Motor neuron (in vitro differentiated cells): Measurements from ENCODE around the gene TASP1. TPM values are rescaled to one million over a fixed set of nuclear protein-coding genes. Genes with fewer than 3 reads are reported as not detected.
A peak's percentile ranks its signal among the peaks of the same experiment; 100 is the strongest.
"Not testable (repeated sequence)": the region's sequence is repeated elsewhere in the genome, so short reads cannot be mapped to it uniquely, and the experiment has no call there.

Experiments used
- ATAC-seq, 8 experiments: fragments of 200-7000 bp; cut with Tn5 transposase; replicated peaks in 6 of 8; 2 replicates each; pipeline ENCODE4 v1.8.0; 2021; ENCODE audit warnings: mild to moderate bottlenecking in 8 of 8, moderate library complexity in 8 of 8
- H3K27ac ChIP-seq, 2 donors: fragments of 250-450 bp; sonication (Bioruptor Pico); 2 replicates each; pipeline ENCODE4 v1.9.0; 2021; ENCODE audit warnings: antibody characterized with exemption in 2 of 2, mild to moderate bottlenecking in 2 of 2, moderate library complexity in 1 of 2
- H3K4me1 ChIP-seq, 2 donors: fragments of 250-450 bp; sonication (Bioruptor Pico); replicated peaks in 1 of 2; 2 replicates each; pipeline ENCODE4 v1.6.1; 2021; ENCODE audit warnings: antibody characterized with exemption in 2 of 2, mild to moderate bottlenecking in 2 of 2, moderate library complexity in 1 of 2
- H3K4me3 ChIP-seq, 5 donors: fragments of 250-450 bp; sonication (Bioruptor Pico); 2 replicates each; pipeline ENCODE4 v1.9.0; 2021; ENCODE audit warnings: antibody characterized with exemption in 5 of 5, mild to moderate bottlenecking in 5 of 5, moderate library complexity in 4 of 5
- WGBS, 10 experiments: fragments of 450-650 bp; shearing (Covaris generic); methylation state at CpG; one replicate each; pipeline ENCODE4 v1.0.0; 2022; 5-methylcytosine and 5-hydroxymethylcytosine counted together
- in situ Hi-C, 9 experiments: fragments of 400-800 bp; cut with MboI; loops; one replicate each; pipeline ENCODE4 v1.15.0; 2021; ENCODE audit warnings: low sequenced_read_pairs in 9 of 9, low pct_unique_long_range_greater_than_20kb in 2 of 9; ENCODE audit not compliant: unreplicated experiment in 9 of 9
- total RNA-seq, 8 experiments: library from RNA; unstranded; fragments of 300-600 nt; gene quantifications; 2 replicates each; pipeline versions ENCODE4 v1.2.3 to v1.2.4, GENCODE V29; 2022

TASP1 gene
- total RNA-seq, 8 experiments from 2014 or later, result 8.7 to 17.4 (median 13.8) TPM

- Histone ChIP-seq H3K27ac (no peak overlapping the region), H3K4me3 (no peak overlapping the region), H3K4me1 (peaks cover 7 to 17% of the 10 kb centered on the region in 2 donors)
- in situ Hi-C loops, result no loop called here
- no peak for ATAC-seq
Observed at GRCh38 chr20:13494019-13494418, 144.7 kb downstream of the TASP1 start.

GRCh38 chr20:13493143-13493542 is 145.6 kb downstream of the TASP1 start:
- H3K27ac ChIP-seq, result no peak overlapping the region
- peaks cover 7 to 17% of the 10 kb centered on the region in 2 donors for H3K4me1 ChIP-seq
- ATAC-seq, result no peak
- 0 to 100% (median 63%) methylated on average over 1 to 2 of the region's 2 CpGs; no CpG with 5 or more reads in 1 of the 10 experiments for WGBS, 10 experiments
- H3K4me3 ChIP-seq, result no peak overlapping the region
- in situ Hi-C loops, result no loop called here

- ATAC-seq, result peak; percentile 52 to 99 (median 84)
- H3K4me1 ChIP-seq, result peaks cover 7 to 17% of the 10 kb centered on the region in 2 donors
- 4 to 70% (median 29%) methylated on average over 1 to 3 of the region's 3 CpGs; no CpG with 5 or more reads in 2 of the 10 experiments for WGBS, 10 experiments
- H3K27ac ChIP-seq, result peak overlapping the region in 1 of 2 donors; percentile 81
- H3K4me3 ChIP-seq, result no peak overlapping the region
- in situ Hi-C loops, result no loop called here
Observed at GRCh38 chr20:13492001-13492481, 146.7 kb downstream of the TASP1 start.

GRCh38 chr20:13487202-13487601 is 151.5 kb downstream of the TASP1 start:
- in situ Hi-C loops, result no loop called here
- ATAC-seq, result no peak
- H3K27ac ChIP-seq, result no peak overlapping the region
- H3K4me3 ChIP-seq, result no peak overlapping the region
- 80 to 100% (median 100%) methylated on average over 1 to 3 of the region's 3 CpGs; no CpG with 5 or more reads in 5 of the 10 experiments for WGBS, 10 experiments
- peaks cover 7 to 12% of the 10 kb centered on the region in 2 donors for H3K4me1 ChIP-seq

- in situ Hi-C loops, result no loop called here
- WGBS, 10 experiments, result 48 to 100% (median 90%) methylated on average over 3 to 5 of the region's 5 CpGs; no CpG with 5 or more reads in 1 of the 10 experiments
Observed at GRCh38 chr20:13486694-13487093, 152.0 kb downstream of the TASP1 start.

GRCh38 chr20:13485576-13485975 is 153.2 kb downstream of the TASP1 start:
- in situ Hi-C loops, result no loop called here
- H3K4me1 ChIP-seq, result no peaks in the 10 kb centered on the region
- ATAC-seq, result no peak
- WGBS, 10 experiments, result 80 to 100% (median 92%) methylated on average over 1 to 3 of the region's 3 CpGs
- H3K27ac ChIP-seq, result no peak overlapping the region
- no peak overlapping the region for H3K4me3 ChIP-seq

More at GRCh38 chr20:13486694-13487093, 152.0 kb downstream of the TASP1 start:
- no peak overlapping the region for H3K27ac ChIP-seq
- H3K4me3 ChIP-seq, result no peak overlapping the region
- ATAC-seq, result no peak
- peaks cover 7 to 9% of the 10 kb centered on the region in 2 donors for H3K4me1 ChIP-seq

- in situ Hi-C loops, H3K4me3 ChIP-seq, H3K27ac ChIP-seq, H3K4me1 ChIP-seq, ATAC-seq: not testable (repeated sequence)
- WGBS, 10 experiments, result 0 to 92% (median 87%) methylated on average over 1 of the region's 1 CpG; no CpG with 5 or more reads in 6 of the 10 experiments
Observed at GRCh38 chr20:13485019-13485418, 153.7 kb downstream of the TASP1 start.

- H3K4me3 ChIP-seq, ATAC-seq, H3K27ac ChIP-seq, H3K4me1 ChIP-seq, in situ Hi-C loops: not testable (repeated sequence)
- 80 to 100% (median 100%) methylated on average over 1 of the region's 1 CpG; no CpG with 5 or more reads in 3 of the 10 experiments for WGBS, 10 experiments
Observed at GRCh38 chr20:13483472-13483871, 155.3 kb downstream of the TASP1 start.

- H3K4me3 ChIP-seq, result no peak overlapping the region
- WGBS, 10 experiments, result 33 to 100% (median 88%) methylated on average over 1 to 2 of the region's 2 CpGs; no CpG with 5 or more reads in 2 of the 10 experiments
- in situ Hi-C loops, result no loop called here
- no peaks in the 10 kb centered on the region for H3K4me1 ChIP-seq
- no peak for ATAC-seq
- H3K27ac ChIP-seq, result no peak overlapping the region
Observed at GRCh38 chr20:13478366-13478765, 160.4 kb downstream of the TASP1 start.

GRCh38 chr20:13474467-13474866 is 164.3 kb downstream of the TASP1 start:
- H3K4me1 ChIP-seq, result no peaks in the 10 kb centered on the region
- in situ Hi-C loops, result no loop called here
- no peak overlapping the region for H3K27ac ChIP-seq
- 0 to 100% (median 11%) methylated on average over 1 of the region's 1 CpG; no CpG with 5 or more reads in 4 of the 10 experiments for WGBS, 10 experiments
- ATAC-seq, result peak in 3 of 8 experiments; percentile 65 to 87 (median 66)
- H3K4me3 ChIP-seq, result no peak overlapping the region

- ATAC-seq, result no peak
- no peak overlapping the region for H3K4me3 ChIP-seq
- in situ Hi-C loops, result no loop called here
- no peak overlapping the region for H3K27ac ChIP-seq
- no peaks in the 10 kb centered on the region for H3K4me1 ChIP-seq
Observed at GRCh38 chr20:13469262-13469661, 169.5 kb downstream of the TASP1 start.

GRCh38 chr20:13468166-13468565 is 170.6 kb downstream of the TASP1 start:
- Histone ChIP-seq H3K4me1 (no peaks in the 10 kb centered on the region), H3K4me3 (no peak overlapping the region), H3K27ac (no peak overlapping the region)
- in situ Hi-C loops, result no loop called here
- ATAC-seq, result no peak

- Histone ChIP-seq H3K4me1 (peaks cover 4% of the 10 kb centered on the region in 2 donors), H3K27ac (no peak overlapping the region), H3K4me3 (no peak overlapping the region)
- no peak for ATAC-seq
- 65 to 100% (median 100%) methylated on average over 1 to 3 of the region's 3 CpGs; no CpG with 5 or more reads in 1 of the 10 experiments for WGBS, 10 experiments
- in situ Hi-C loops, result no loop called here
Observed at GRCh38 chr20:13464702-13465101, 174.0 kb downstream of the TASP1 start.

GRCh38 chr20:13461849-13462458 is 176.8 kb downstream of the TASP1 start:
- in situ Hi-C loops, result no loop called here
- Histone ChIP-seq H3K27ac (no peak overlapping the region), H3K4me1 (peaks cover 4% of the 10 kb centered on the region in 2 donors), H3K4me3 (no peak overlapping the region)
- peak; percentile 25 to 84 (median 74) for ATAC-seq
- WGBS, 10 experiments, result 0 to 100% (median 65%) methylated on average over 1 to 2 of the region's 2 CpGs
